22Rv1 (cell line): ENCODE data around the gene ASIP.
A peak's percentile ranks its signal among the peaks of the same experiment; 100 is the strongest.

Experiments
- H3K27ac ChIP-seq: fragments of 450-650 bp; 2 replicates; pipeline ENCODE4 v1.5.1; 2017
- CTCF ChIP-seq: fragments of 450-650 bp; IDR thresholded peaks from 2 replicates; pipeline ENCODE4 v1.5.1; 2017; ENCODE audit warnings: mild to moderate bottlenecking
- ZFX ChIP-seq: fragments of 450-650 bp; IDR thresholded peaks from 2 replicates; pipeline ENCODE4 v1.6.1; 2017; ENCODE audit warnings: antibody characterized with exemption, borderline replicate concordance

ASIP gene

GRCh38 chr20:34290471-34290870 is 49.2 kb downstream of the ASIP start:
- no peak for TF ChIP-seq ZFX
- TF ChIP-seq CTCF, result no peak
- no peak overlapping the region for H3K27ac ChIP-seq

- TF ChIP-seq ZFX (no peak), CTCF (no peak)
- peak overlapping the region; percentile 29; the same call in 1 of the 2 replicates for H3K27ac ChIP-seq
Observed at GRCh38 chr20:34292496-34292895, 51.3 kb downstream of the ASIP start.

GRCh38 chr20:34293119-34293518 is 51.9 kb downstream of the ASIP start:
- TF ChIP-seq CTCF (no peak), ZFX (no peak)

GRCh38 chr20:34293589-34293988 is 52.4 kb downstream of the ASIP start:
- H3K27ac ChIP-seq, result no peak overlapping the region
- no peak for TF ChIP-seq CTCF
- no peak for TF ChIP-seq ZFX

More at GRCh38 chr20:34293119-34293518, 51.9 kb downstream of the ASIP start:
- H3K27ac ChIP-seq, result no peak overlapping the region

- no peak overlapping the region for H3K27ac ChIP-seq
- TF ChIP-seq CTCF, result no peak
- TF ChIP-seq ZFX, result no peak
Observed at GRCh38 chr20:34294563-34294962, 53.3 kb downstream of the ASIP start.

- H3K27ac ChIP-seq, result no peak overlapping the region
- TF ChIP-seq CTCF (no peak), ZFX (no peak)
Observed at GRCh38 chr20:34295284-34295683, 54.1 kb downstream of the ASIP start.

GRCh38 chr20:34296468-34296867 is 55.2 kb downstream of the ASIP start:
- H3K27ac ChIP-seq, result no peak overlapping the region
- TF ChIP-seq ZFX (no peak), CTCF (no peak)
